HEK293 (cell line): Measurements from ENCODE around the gene RAD54L.

Experiments used
- CTCF ChIA-PET: fragments of 350-600 bp; formaldehyde crosslinking; extraction: SDS; loops from one replicate; lab custom pipeline; 2021; ENCODE audit warnings: antibody characterized with exemption; lab: Yijun Ruan, JAX
- POLR2A ChIA-PET: fragments of 300-600 bp; formaldehyde crosslinking; extraction: SDS; loops from one replicate; lab custom pipeline; 2020; ENCODE audit warnings: antibody characterized with exemption, inconsistent platforms; lab: Yijun Ruan, JAX
- H3K27ac ChIP-seq: fragments of 200-500 bp; sonication (Bioruptor generic); 2 replicates; pipeline ENCODE4 v1.5.1; 2014; ENCODE audit warnings: low read depth, low read length, control low read depth, inconsistent platforms; ENCODE audit errors: extremely low read depth
- H3K36me3 ChIP-seq, 2 experiments: fragments of 200-500 bp in 1 of 2; sonication (Bioruptor generic) in 1 of 2; 1 replicate in 1 of 2; 2 replicates in 1 of 2; pipeline ENCODE4 v1.5.1; 2014 to 2017; ENCODE audit warnings: inconsistent platforms in 2 of 2, low read length in 2 of 2; ENCODE audit not compliant: control insufficient read depth in 2 of 2, insufficient read depth in 1 of 2
- H3K4me1 ChIP-seq: fragments of 200-500 bp; sonication (Bioruptor generic); 2 replicates; pipeline ENCODE4 v1.5.1; 2014; ENCODE audit warnings: mild to moderate bottlenecking, low read length, inconsistent platforms; ENCODE audit not compliant: control insufficient read depth, insufficient read depth
- H3K4me3 ChIP-seq: 2 replicates; pipeline ENCODE4 v1.5.1; 2011; ENCODE audit warnings: low read depth, mild to moderate bottlenecking, control low read depth, low read length, moderate library complexity
- H3K9me3 ChIP-seq: fragments of 200-500 bp; sonication (Bioruptor generic); 2 replicates; pipeline ENCODE4 v1.5.1; 2014; ENCODE audit warnings: low read depth, low read length, inconsistent platforms; ENCODE audit not compliant: control insufficient read depth, insufficient read depth
- GLI2 ChIP-seq: fragments of 450-650 bp; formaldehyde crosslinking; IDR thresholded peaks from 2 replicates; pipeline ENCODE4; 2017; ENCODE audit warnings: missing biosample characterization, missing genetic modification characterization, low read depth, borderline replicate concordance
- OSR2 ChIP-seq: fragments of 450-650 bp; formaldehyde crosslinking; IDR thresholded peaks from 2 replicates; pipeline ENCODE4 v1.5.1; 2016; ENCODE audit warnings: missing biosample characterization, missing genetic modification characterization
- ZBTB48 ChIP-seq: fragments of 450-650 bp; formaldehyde crosslinking; IDR thresholded peaks from 2 replicates; pipeline ENCODE4 v1.5.1; 2016; ENCODE audit warnings: missing biosample characterization, missing genetic modification characterization
- ZNF121 ChIP-seq: fragments of 450-650 bp; formaldehyde crosslinking; IDR thresholded peaks from 2 replicates; pipeline ENCODE4 v1.5.1; 2016; ENCODE audit warnings: missing biosample characterization, missing genetic modification characterization
- ZNF146 ChIP-seq: fragments of 450-650 bp; formaldehyde crosslinking; IDR thresholded peaks from 2 replicates; pipeline ENCODE4 v1.5.1; 2016; ENCODE audit warnings: missing biosample characterization, missing genetic modification characterization
- ZNF16 ChIP-seq: fragments of 450-650 bp; formaldehyde crosslinking; IDR thresholded peaks from 2 replicates; pipeline ENCODE4 v1.5.1; 2016; ENCODE audit warnings: low read depth, missing biosample characterization, missing genetic modification characterization
- ZNF174 ChIP-seq: fragments of 450-650 bp; formaldehyde crosslinking; IDR thresholded peaks from 2 replicates; pipeline ENCODE4 v1.5.0; 2017; ENCODE audit warnings: missing biosample characterization, mild to moderate bottlenecking, missing genetic modification characterization
- ZNF175 ChIP-seq: fragments of 450-650 bp; formaldehyde crosslinking; IDR thresholded peaks from 2 replicates; pipeline ENCODE4 v1.5.1; 2016; ENCODE audit warnings: missing biosample characterization, missing genetic modification characterization
- ZNF391 ChIP-seq: fragments of 450-650 bp; formaldehyde crosslinking; IDR thresholded peaks from 2 replicates; pipeline ENCODE4 v1.5.1; 2016; ENCODE audit warnings: low read depth, missing biosample characterization, missing genetic modification characterization, borderline replicate concordance
- ZNF654 ChIP-seq: fragments of 450-650 bp; formaldehyde crosslinking; IDR thresholded peaks from 2 replicates; pipeline ENCODE4 v1.5.1; 2016; ENCODE audit warnings: low read depth, missing biosample characterization, missing genetic modification characterization
- ZNF660 ChIP-seq: fragments of 450-650 bp; IDR thresholded peaks from 2 replicates; pipeline ENCODE4 v1.5.1; 2018; ENCODE audit warnings: missing biosample characterization, mild to moderate bottlenecking, missing genetic modification characterization
- TF ChIP-seq, protein P1 (sequence below): fragments of 450-650 bp; formaldehyde crosslinking; IDR thresholded peaks from 2 replicates; pipeline ENCODE4 v1.5.1; 2016; ENCODE audit warnings: missing biosample characterization, missing genetic modification characterization
- TF ChIP-seq, protein P2 (sequence below): fragments of 450-650 bp; formaldehyde crosslinking; IDR thresholded peaks from 2 replicates; pipeline ENCODE4; 2016; ENCODE audit warnings: missing biosample characterization, missing genetic modification characterization
- TF ChIP-seq, protein P3 (sequence below): fragments of 450-650 bp; formaldehyde crosslinking; IDR thresholded peaks from 2 replicates; pipeline ENCODE4 v1.5.1; 2016; ENCODE audit warnings: missing biosample characterization, missing genetic modification characterization

The RAD54L gene

DNA sequence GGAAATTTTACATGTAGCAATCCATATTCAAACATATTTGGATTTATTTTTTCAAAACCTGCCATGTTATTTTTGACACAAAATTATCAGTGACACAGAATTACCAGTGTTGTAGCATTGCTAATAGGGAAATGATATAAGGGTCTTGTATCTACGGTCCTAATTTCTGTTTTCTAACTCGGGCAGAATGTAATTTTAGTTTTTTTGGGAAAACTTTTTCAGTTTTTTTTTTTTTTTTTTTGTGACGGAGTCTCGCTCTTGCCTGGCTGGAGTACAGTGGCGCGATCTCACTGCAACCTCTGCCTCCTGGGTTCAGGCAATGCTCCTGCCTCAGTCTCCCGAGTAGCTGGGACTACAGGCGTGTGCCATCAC, 58.6 kb downstream of the RAD54L start:
- Histone ChIP-seq H3K9me3 (no peaks in the 10 kb centered on the region), H3K4me3 (no peak overlapping the region), H3K27ac (no peak overlapping the region)
- POLR2A ChIA-PET, result interaction anchor here (0.6 kb wide), 1 partner anchor 61 kb away, joined by 3 read pairs; no protein-coding TSS in a partner anchor
- TF ChIP-seq, protein P1, sequence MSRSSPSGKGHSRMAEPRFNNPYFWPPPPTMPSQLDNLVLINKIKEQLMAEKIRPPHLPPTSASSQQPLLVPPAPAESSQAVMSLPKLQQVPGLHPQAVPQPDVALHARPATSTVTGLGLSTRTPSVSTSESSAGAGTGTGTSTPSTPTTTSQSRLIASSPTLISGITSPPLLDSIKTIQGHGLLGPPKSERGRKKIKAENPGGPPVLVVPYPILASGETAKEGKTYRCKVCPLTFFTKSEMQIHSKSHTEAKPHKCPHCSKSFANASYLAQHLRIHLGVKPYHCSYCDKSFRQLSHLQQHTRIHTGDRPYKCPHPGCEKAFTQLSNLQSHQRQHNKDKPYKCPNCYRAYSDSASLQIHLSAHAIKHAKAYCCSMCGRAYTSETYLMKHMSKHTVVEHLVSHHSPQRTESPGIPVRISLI (tag by site-specific recombination), result peak; percentile 85
- no peak for TF ChIP-seq ZNF391 (tag by site-specific recombination)
- no peak for TF ChIP-seq ZNF16 (tag by site-specific recombination)
- TF ChIP-seq, protein P2, sequence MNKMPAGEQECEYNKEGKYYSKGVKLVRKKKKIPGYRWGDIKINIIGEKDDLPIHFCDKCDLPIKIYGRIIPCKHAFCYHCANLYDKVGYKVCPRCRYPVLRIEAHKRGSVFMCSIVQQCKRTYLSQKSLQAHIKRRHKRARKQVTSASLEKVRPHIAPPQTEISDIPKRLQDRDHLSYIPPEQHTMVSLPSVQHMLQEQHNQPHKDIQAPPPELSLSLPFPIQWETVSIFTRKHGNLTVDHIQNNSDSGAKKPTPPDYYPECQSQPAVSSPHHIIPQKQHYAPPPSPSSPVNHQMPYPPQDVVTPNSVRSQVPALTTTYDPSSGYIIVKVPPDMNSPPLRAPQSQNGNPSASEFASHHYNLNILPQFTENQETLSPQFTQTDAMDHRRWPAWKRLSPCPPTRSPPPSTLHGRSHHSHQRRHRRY (tag by site-specific recombination), result no peak
- TF ChIP-seq, all 188 proteins: peak for 1
- Histone ChIP-seq H3K36me3 (peaks cover 15 to 47% of the 10 kb centered on the region in 2 experiments; a peak in 2 of 3 replicates), H3K4me1 (no peaks in the 10 kb centered on the region)
- CTCF ChIA-PET, result no interaction called here

DNA sequence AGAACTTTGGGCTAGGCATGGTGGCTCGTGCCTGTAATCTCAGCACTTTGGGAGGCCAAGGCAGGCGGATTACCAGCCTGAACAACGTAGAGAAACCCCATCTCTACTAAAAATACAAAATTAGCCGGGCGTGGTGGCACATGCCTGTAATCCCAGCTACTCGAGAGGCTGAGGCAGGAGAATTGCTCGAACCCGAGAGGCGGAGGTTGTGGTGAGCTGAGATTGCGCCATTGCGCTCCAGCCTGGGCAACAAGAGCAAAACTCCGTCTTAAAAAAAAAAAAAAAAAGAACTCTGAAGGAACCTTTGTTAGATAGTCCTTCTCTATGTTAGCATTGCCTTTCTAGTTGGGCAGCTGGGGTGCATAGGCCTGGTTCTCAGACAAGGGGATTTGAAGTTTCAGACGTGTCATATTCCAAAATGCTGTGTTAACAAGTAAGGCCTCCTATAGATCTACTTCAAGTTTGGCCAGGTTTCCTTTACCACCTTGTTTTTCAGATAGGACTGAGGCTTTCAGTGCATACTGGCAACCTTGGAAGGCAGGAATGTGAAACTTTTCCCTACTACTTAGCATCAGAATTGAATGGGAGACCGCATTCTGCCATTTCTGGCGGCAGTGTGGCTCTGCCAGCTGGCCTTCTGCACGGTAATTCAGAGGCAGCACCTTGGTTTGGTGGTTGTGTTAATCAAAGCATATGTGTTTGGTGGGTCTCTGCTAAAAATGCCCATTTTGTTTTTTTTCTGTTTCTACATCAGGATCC, 62.0 kb downstream of the RAD54L start:
- no peaks in the 10 kb centered on the region for H3K9me3 ChIP-seq
- ChIA-PET POLR2A (interaction anchor here (1.0 kb wide), 2 partner anchors 24 to 179 kb away, joined by 3 read pairs; no protein-coding TSS in a partner anchor), CTCF (interaction anchor here (1.0 kb wide), 1 partner anchor 23 kb away, joined by 4 read pairs; no protein-coding TSS in a partner anchor)
- no peaks in the 10 kb centered on the region for H3K4me1 ChIP-seq
- no peak overlapping the region for H3K27ac ChIP-seq
- H3K36me3 ChIP-seq, result peaks cover 46 to 81% of the 10 kb centered on the region in 2 experiments
- no peak for TF ChIP-seq ZNF175
- TF ChIP-seq ZNF121 (tag by site-specific recombination), result no peak
- no peak for TF ChIP-seq ZNF174 (tag by site-specific recombination)
- TF ChIP-seq ZBTB48 (tag by site-specific recombination), result no peak
- no peak overlapping the region for H3K4me3 ChIP-seq

DNA sequence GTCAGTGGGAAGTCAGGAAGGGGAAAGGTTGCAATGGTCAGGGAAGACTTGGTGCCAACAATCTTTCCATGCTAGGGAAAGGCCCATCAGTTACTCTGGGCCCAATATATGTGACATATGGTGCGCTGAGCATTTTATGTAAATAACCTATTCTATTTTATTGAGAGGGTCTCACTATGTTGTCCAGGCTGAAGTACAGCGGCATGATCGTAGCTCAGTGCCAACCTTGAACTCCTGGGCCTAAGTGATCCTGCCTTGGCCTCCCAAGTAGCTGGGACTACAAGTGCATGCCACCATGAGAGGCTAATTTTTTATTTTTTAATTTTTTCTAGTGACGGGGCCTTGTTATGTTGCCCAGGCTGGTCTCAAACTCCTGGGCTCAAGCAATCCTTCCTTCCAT, 62.8 kb downstream of the RAD54L start:
- Histone ChIP-seq H3K9me3 (no peaks in the 10 kb centered on the region), H3K36me3 (peaks cover 46 to 86% of the 10 kb centered on the region in 2 experiments), H3K27ac (no peak overlapping the region), H3K4me3 (no peak overlapping the region), H3K4me1 (no peaks in the 10 kb centered on the region)
- TF ChIP-seq ZNF121 (tag by site-specific recombination) (peak; percentile 88), ZNF654 (tag by site-specific recombination) (no peak), ZNF146 (no peak), GLI2 (tag by site-specific recombination) (no peak), OSR2 (no peak), ZNF660 (no peak)
- TF ChIP-seq, protein P3, sequence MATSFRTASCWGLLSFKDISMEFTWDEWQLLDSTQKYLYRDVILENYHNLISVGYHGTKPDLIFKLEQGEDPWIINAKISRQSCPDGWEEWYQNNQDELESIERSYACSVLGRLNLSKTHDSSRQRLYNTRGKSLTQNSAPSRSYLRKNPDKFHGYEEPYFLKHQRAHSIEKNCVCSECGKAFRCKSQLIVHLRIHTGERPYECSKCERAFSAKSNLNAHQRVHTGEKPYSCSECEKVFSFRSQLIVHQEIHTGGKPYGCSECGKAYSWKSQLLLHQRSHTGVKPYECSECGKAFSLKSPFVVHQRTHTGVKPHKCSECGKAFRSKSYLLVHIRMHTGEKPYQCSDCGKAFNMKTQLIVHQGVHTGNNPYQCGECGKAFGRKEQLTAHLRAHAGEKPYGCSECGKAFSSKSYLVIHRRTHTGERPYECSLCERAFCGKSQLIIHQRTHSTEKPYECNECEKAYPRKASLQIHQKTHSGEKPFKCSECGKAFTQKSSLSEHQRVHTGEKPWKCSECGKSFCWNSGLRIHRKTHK (tag by site-specific recombination), result no peak
- ChIA-PET POLR2A (interaction anchor here (1.0 kb wide), 1 partner anchor 178 kb away, joined by 3 read pairs; no protein-coding TSS in a partner anchor), CTCF (interaction anchor here (1.0 kb wide), 1 partner anchor 23 kb away, joined by 4 read pairs; no protein-coding TSS in a partner anchor)
